ENCODE results near the gene KLHL36. TPM values are rescaled to one million over a fixed set of nuclear protein-coding genes. Genes with fewer than 3 reads are reported as not detected.

KLHL36 gene
- total and polyA plus RNA-seq, 9 donors, result 20.7 to 94.9 (median 55.9) TPM

DNA sequence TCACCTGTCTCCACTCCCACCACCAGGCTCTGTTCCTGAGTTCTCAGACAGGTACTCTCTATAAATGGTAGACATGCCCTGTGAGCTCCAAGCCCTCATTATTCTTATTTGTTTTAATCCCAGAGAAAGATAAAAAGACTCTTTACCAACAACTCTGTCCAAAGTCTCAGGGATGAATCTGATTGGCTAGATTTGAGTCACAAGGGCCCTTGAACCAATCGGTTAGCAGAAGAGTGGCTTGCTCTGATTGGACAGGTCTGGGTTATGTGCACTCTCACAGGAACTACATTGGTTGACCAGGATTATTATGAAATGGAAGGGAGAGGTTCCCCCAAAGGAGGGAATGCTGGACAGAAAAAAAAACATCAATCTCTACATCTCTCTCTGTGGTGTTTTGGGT, 37.9 kb upstream of the KLHL36 start:
- intact Hi-C loops (cut with DNase I), result no loop called here

DNA sequence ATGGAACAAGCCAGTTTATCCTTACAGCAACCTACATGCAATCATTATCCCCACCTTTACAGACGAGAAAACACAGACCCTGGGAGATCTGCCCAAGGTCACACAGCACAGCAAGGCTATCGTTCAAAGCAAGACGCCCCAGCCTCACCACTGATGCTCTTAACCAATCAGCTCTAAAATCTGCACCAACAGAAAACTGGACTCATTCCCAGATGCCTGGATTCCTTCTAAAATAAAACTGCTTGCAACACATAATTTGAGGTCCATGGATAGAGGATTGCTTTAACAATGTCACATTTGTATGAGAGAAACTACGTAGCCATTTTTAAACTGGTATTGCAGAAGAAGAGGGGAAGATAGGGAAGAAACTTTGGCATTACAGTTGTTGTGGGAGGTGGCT, 37.3 kb upstream of the KLHL36 start:
- TF ChIP-seq EP300 (IDR thresholded peaks at IDR 0.05) (no peak), POLR2A (IDR thresholded peaks at IDR 0.05) (no peak)
- TF ChIP-seq, protein P1, sequence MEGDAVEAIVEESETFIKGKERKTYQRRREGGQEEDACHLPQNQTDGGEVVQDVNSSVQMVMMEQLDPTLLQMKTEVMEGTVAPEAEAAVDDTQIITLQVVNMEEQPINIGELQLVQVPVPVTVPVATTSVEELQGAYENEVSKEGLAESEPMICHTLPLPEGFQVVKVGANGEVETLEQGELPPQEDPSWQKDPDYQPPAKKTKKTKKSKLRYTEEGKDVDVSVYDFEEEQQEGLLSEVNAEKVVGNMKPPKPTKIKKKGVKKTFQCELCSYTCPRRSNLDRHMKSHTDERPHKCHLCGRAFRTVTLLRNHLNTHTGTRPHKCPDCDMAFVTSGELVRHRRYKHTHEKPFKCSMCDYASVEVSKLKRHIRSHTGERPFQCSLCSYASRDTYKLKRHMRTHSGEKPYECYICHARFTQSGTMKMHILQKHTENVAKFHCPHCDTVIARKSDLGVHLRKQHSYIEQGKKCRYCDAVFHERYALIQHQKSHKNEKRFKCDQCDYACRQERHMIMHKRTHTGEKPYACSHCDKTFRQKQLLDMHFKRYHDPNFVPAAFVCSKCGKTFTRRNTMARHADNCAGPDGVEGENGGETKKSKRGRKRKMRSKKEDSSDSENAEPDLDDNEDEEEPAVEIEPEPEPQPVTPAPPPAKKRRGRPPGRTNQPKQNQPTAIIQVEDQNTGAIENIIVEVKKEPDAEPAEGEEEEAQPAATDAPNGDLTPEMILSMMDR (IDR thresholded peaks at IDR 0.05), result no peak
- H3K4me1 ChIP-seq (ENCODE audit: insufficient read depth), result peaks cover 19% of the 10 kb centered on the region

More for the DNA sequence above, 37.9 kb upstream of the KLHL36 start:
- no peaks in the 10 kb centered on the region for H3K36me3 ChIP-seq
- H3K4me3 ChIP-seq, result no peak overlapping the region
- H3K27ac ChIP-seq, result no peak overlapping the region
- H3K4me1 ChIP-seq (ENCODE audit: insufficient read depth), result peaks cover 19% of the 10 kb centered on the region
- TF ChIP-seq EP300 (IDR thresholded peaks at IDR 0.05) (no peak), POLR2A (IDR thresholded peaks at IDR 0.05) (no peak)
- TF ChIP-seq, protein P1 (IDR thresholded peaks at IDR 0.05), result no peak
- no peak for DNase-seq
- WGBS, 3 donors, result 84 to 100% (median 97%) methylated on average over 1 of the region's 1 CpG
- H3K27me3 ChIP-seq, result no peaks in the 10 kb centered on the region
- H3K9me3 ChIP-seq, result no peaks in the 10 kb centered on the region

DNA sequence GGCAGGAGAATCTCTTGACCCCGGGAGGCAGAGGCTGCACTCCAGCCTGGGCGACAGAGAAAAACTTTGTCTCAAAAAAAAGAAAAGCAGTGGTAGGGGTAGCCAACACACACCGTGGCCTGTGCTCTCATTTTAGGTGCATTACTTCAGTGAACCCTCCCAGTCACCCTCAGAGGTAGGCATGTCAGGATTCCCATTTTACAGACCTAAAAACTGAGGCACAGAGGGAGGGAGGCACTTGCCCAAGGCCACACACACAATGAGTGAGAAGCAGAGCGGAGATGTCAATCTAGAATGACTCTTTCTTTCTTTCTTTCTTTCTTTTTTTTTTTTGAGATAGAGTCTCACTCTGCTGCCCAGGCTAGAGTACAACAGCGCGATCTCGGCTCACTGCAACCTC, 35.6 kb upstream of the KLHL36 start:
- Histone ChIP-seq H3K27me3 (no peaks in the 10 kb centered on the region), H3K4me1 (ENCODE audit: insufficient read depth) (peaks cover 23% of the 10 kb centered on the region), H3K9me3 (no peaks in the 10 kb centered on the region), H3K36me3 (no peaks in the 10 kb centered on the region), H3K27ac (no peak overlapping the region), H3K4me3 (no peak overlapping the region)
- intact Hi-C loops (cut with DNase I), result no loop called here
- no peak for DNase-seq
- TF ChIP-seq POLR2A (IDR thresholded peaks at IDR 0.05) (no peak), EP300 (IDR thresholded peaks at IDR 0.05) (no peak)
- TF ChIP-seq, protein P1 (IDR thresholded peaks at IDR 0.05), result no peak
- 94 to 99% (median 96%) methylated on average over 7 of the region's 7 CpGs for WGBS, 3 donors

More for the DNA sequence above, 37.3 kb upstream of the KLHL36 start:
- no peak overlapping the region for H3K27ac ChIP-seq
- no peak overlapping the region for H3K4me3 ChIP-seq
- 15 to 16% (median 15%) methylated on average over 4 of the region's 4 CpGs for WGBS, 3 donors
- no peaks in the 10 kb centered on the region for H3K27me3 ChIP-seq
- no peaks in the 10 kb centered on the region for H3K9me3 ChIP-seq
- intact Hi-C loops (cut with DNase I), result no loop called here
- no peak for DNase-seq
- H3K36me3 ChIP-seq, result no peaks in the 10 kb centered on the region

DNA sequence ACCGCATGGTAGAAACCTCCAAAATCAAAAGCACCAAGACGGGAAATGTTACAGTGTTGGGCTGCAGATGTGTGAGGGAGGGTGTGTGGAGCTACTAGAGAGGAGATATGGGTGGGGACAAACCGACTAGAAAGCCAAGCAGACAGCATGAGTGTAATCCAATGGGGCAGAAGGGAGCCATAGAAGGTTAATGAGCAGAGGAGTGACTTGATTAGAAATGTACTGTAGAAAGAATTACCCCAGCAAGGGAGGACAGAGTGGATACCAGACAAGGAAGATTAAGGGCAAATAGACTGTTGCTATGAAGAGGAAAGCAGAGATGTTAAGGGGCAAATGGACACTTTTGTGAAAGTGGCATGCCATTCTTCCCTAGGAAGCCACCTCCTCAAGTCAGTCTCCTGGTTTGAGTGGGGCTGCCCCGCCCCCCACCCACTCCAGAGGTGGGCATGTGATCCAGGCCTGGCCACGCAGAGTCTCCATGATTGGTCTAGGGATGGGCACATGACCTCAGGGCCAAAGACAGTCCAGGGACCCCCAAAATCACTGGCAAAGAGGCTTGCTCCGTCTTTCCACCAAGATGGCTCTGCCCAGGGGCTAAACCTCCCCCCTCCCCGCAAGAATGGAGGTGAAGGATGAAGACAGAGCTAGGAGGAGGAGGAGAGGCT, 34.8 kb upstream of the KLHL36 start:
- intact Hi-C loops (cut with DNase I), result no loop called here
- 71 to 83% (median 76%) methylated on average over 7 of the region's 7 CpGs for WGBS, 3 donors
- no peak overlapping the region for H3K27ac ChIP-seq

More for the DNA sequence above, 34.8 kb upstream of the KLHL36 start:
- Histone ChIP-seq H3K27me3 (no peaks in the 10 kb centered on the region), H3K9me3 (no peaks in the 10 kb centered on the region), H3K36me3 (no peaks in the 10 kb centered on the region), H3K4me3 (no peak overlapping the region), H3K4me1 (ENCODE audit: insufficient read depth) (peaks cover 25% of the 10 kb centered on the region)
- no peak for DNase-seq
- no peak for TF ChIP-seq EP300 (IDR thresholded peaks at IDR 0.05)
- no peak for TF ChIP-seq POLR2A (IDR thresholded peaks at IDR 0.05)
- TF ChIP-seq, protein P1 (IDR thresholded peaks at IDR 0.05), result no peak
